Activated CD4-positive, alpha-beta T cell treated with anti-CD3 and anti-CD28 coated beads, Interleukin-10, Interleukin-2, amounts not matched to agents 100 ng/mL and 50 ng/mL, durations not matched to agents 16 hours and 8 hours (primary cell): Measurements from ENCODE around the gene KIF5A.
A peak's percentile ranks its signal among the peaks of the same experiment; 100 is the strongest.
"Not testable (repeated sequence)": the region's sequence is repeated elsewhere in the genome, so short reads cannot be mapped to it uniquely, and the experiment has no call there.

ENCODE experiments used
- DNase-seq: peaks from one replicate; pipeline ENCODE4 v3.0.0-alpha.2; 2020

The KIF5A gene

GRCh38 chr12:57549909-57550640, at the start of gene KIF5A:
Gene KIF5A, plus strand, starts transcription at chr12:57550044. Its CDS starts 228 bp downstream, at chr12:57550272.
- peak; percentile 66 for DNase-seq

DNA sequence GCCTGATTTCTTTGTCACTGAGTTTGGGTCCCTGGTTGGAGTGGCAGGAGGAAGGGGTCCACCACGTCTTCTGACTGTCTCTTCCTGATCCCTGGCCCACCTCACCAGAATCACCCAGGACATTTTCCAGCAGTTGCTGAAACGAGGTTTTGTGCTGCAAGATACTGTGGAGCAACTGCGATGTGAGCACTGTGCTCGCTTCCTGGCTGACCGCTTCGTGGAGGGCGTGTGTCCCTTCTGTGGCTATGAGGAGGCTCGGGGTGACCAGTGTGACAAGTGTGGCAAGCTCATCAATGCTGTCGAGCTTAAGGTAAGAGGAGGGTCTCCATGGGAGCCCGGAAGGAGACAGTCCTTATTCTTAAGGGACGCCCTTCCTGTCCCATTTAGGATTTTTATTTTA, 49.6 kb upstream of the KIF5A start:
- DNase-seq = no peak

DNA sequence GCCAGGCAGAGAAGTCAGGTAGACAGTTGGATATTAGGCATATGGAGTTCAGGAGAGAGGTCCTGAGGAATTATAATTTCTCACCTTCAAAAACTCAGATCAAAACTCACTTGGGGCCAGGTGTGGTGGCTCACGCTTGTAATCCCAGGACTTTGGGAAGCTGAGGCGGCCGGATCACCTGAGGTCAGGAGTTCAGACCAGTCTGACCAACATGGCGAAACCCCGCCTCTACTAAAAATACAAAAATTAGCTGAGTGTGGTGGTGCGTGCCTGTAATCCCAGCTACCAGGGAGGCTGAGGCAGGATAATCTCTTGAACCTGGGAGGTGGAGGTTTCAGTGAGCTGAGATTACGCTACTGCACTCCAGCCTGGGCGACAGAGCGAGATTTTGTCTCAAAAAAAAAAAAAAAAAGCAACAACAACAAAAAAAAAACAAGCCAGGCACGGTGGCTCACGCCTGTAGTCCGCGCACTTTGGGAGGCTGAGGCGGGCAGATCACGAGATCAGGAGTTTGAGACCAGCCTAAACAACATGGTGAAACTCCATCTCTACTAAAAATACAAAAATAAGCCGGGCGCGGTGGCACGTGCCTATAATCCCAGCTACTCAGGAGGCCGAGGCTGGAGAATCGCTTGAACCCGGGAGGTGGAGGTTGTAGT, 47.4 kb upstream of the KIF5A start:
- DNase-seq = not testable (repeated sequence)

DNA sequence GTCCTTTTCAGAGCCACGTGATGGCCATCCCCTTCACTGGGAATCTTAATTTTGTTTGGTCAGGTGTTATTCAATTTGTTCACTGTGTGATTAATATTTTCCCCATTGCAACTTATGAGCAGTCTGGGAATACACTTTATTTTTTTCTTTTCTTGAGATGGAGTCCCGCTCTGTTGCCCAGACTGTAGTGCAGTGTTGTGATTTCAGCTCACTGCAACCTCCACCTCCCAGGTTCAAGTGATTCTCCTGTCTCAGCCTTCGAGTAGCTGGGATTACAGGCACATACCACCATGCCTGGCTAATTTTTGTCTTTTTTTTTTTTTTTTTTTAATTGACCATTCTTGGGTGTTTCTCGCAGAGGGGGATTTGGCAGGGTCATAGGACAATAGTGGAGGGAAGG, 43.3 kb upstream of the KIF5A start:
- not testable (repeated sequence) for DNase-seq

DNA sequence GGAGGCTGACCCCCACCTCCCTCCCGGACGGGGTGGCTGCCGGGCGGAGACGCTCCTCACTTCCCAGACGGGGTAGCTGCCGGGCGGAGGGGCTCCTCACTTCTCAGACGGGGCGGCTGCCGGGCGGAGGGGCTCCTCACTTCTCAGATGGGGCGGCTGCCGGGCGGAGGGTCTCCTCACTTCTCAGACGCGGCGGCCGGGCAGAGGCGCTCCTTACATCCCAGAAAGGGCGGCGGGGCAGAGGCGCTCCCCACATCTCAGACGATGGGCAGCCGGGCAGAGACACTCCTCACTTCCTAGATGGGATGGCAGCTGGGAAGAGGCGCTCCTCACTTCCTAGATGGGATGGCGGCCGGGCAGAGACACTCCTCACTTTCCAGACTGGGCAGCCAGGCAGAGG, 42.0 kb upstream of the KIF5A start:
- DNase-seq = not testable (repeated sequence)

- no peak for DNase-seq
Observed at GRCh38 chr12:57511161-57511560, 38.7 kb upstream of the KIF5A start.

DNA sequence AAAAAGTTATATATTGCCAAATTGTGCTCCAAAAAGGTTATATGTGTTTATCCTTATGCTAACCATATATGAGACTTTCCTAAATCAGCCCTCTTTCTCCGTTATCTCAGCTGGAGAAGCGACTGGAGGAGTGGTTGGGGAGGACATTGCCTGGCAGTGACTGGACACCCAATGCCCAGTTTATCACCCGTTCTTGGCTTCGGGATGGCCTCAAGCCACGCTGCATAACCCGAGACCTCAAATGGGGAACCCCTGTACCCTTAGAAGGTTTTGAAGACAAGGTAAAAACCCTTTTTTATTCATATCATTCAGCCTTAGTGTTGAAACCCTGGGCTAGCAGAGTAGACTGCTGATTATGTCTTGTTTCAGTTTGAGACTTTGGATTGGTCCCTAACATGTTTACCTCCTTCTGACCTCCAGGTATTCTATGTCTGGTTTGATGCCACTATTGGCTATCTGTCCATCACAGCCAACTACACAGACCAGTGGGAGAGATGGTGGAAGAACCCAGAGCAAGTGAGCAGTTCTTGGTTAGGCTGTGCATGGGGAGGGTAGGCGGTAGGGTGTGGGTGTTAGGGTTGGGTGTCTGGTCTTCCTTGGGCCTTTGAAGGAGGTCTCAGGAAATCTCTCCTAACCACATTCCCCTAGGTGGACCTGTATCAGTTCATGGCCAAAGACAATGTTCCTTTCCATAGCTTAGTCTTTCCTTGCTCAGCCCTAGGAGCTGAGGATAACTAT, 38.1 kb upstream of the KIF5A start:
- DNase-seq = no peak

DNA sequence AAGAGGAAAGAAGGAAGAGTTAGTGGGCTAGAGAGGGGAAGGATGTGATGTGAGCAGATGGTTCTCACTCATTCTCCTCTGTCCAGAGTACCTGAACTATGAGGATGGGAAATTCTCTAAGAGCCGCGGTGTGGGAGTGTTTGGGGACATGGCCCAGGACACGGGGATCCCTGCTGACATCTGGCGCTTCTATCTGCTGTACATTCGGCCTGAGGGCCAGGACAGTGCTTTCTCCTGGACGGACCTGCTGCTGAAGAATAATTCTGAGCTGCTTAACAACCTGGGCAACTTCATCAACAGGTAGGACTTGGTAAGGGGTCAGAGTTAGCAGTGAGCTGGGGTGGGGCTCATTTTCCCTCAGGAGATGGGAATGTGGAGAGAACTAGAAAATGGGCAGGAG, 37.2 kb upstream of the KIF5A start:
- no peak for DNase-seq

- no peak for DNase-seq
Observed at GRCh38 chr12:57513266-57513665, 36.6 kb upstream of the KIF5A start.

DNA sequence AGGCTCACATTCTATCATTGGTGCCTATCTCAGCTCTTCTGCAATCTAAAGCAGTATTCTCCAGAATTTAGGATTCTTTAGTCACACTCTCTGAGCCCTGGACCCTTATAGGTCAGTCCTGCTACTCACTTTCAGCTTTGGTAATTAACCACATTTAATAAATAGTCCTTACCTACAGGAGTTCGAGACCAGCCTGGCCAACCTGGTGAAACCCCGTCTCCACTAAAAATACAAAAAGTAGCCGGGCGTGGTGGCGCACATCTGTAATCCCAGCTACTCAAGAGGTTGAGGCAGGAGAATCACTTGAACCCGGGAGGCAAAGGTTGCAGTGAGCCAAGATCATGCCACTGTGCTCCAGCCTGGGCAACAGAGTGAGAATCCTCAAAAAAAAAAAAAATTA, 36.2 kb upstream of the KIF5A start:
- not testable (repeated sequence) for DNase-seq

GRCh38 chr12:57514246-57514645, 35.6 kb upstream of the KIF5A start:
- DNase-seq = not testable (repeated sequence)

- no peak for DNase-seq
Observed at GRCh38 chr12:57514720-57515407, 35.0 kb upstream of the KIF5A start.

DNA sequence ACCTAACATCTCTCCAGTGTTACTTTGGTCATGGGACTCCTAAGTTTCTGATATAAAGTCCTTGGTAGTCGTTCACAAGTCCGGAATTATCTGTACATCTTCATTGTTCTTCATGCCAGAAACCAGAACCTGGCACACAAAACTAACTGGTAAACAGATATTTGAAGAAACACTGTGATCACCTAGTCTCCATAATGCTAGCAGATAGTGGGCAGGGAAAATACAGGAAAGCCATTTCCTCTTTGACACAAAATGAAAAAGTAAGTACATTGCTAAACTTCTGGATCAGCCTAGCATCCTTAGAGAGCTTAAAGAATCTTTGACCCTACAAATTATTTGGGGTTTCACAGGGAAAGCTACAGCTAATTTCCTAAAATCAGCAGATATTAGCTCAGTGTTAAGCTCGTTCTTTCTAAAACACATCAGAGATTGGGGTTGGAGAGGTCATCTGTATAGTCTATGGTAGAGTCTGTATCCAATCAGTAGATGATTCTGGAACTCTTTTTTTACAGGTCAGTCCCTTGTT, 34.4 kb upstream of the KIF5A start:
- DNase-seq = no peak

DNA sequence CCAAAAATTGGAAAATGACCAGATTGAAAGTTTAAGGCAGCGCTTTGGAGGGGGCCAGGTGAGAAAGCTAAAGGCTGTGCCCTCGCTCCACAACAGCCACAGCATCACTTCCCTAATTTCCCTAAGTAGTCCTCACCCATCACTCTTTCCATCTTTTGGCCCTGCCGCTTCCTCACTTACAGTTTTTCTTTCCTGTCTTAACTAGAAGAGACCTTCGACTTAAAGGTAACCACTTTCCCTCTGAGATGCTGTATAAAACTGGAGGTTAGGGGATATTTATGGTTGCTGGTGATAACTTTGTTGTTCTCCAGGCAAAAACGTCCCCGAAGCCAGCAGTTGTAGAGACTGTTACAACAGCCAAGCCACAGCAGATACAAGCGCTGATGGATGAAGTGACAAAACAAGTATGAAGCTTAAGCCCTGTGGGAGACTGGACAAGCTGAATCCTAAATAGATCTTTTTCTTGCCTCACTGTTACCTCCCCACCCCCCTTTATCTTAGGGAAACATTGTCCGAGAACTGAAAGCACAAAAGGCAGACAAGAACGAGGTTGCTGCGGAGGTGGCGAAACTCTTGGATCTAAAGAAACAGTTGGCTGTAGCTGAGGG, 33.8 kb upstream of the KIF5A start:
- no peak for DNase-seq

GRCh38 chr12:57516617-57517153, 33.2 kb upstream of the KIF5A start:
- DNase-seq = no peak

GRCh38 chr12:57517187-57517586, 32.7 kb upstream of the KIF5A start:
- DNase-seq = no peak

- DNase-seq = not testable (repeated sequence)
Observed at GRCh38 chr12:57517718-57518117, 32.1 kb upstream of the KIF5A start.

DNA sequence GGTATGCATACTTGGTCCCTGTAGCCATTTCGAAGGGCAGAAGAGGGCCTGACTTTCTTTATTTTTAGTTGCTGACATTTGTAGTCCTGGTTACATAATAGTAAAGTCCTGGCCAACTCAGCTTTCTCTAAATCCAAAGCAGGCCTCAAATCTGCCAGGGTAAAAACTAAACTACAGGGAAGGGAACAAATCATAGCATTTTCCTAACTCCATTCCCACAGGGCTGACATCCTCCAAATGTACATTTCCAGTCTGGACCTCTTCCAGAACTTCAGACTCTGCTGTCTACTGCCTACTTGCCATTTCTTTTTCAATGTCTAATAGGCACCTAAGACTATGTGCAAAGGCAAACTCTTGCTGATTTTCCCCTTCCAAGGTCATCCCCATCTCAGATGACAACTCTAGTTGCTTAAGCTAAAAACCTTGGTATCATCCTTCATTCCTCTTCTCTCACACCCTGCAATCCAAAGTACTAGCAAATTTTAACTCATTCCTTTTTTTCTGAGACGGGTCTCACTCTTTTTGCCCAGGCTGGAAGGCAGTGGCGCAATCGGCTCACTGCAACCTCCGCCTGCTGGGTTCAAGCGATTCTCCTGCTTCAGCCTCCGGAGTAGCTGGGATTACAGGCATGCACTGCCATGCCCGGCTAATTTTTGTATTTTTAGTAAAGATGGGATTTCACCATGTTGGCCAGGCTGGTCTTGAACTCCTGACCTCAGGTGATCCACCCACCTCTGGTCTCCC, 31.5 kb upstream of the KIF5A start:
- DNase-seq = no peak

DNA sequence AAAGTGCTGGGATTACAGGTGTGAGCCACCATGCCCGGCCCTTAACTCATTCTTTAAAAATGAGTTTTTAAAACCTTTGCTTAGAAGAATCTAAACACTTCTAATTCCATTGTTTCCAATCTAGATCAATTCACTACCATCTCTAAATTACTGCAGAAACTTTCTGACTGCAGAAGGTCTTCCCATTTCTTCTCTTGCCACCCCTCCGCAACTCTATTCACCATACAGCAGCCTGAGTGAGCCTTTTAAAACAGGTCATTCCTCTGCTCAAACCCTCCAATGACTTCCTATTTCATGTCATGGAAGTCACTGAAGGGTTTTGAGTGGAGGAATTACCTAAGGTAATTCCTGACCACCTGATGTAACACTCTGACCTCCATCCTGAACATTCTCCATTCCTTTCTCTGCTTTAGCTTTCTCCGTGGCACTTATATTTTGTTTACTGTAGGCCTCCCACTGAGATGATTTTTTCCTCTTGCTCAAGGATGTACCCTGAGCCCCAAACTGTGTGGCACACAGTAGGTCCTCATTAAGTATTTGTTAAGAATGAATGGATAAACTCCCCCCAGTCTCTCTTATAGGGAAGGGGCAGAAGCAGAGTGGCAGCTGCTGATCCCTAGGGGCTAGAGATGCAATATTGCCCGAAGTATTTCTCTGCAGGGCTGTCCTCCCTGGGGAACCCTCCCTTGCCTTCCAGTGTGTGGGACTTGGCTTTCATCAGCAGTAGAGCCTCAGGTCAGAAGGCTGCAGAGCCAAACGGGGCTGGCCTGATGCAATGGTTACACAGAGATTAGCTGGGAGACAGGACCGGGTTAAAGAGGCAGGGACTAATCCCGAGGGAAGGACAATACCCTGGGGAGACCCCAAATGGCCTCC, 30.7 kb upstream of the KIF5A start:
- peak; percentile 28 for DNase-seq

- DNase-seq = peak; percentile 43
Observed at GRCh38 chr12:57519796-57520052, 30.1 kb upstream of the KIF5A start.
